Fibroblast of lung (primary cell): ENCODE measurements around the gene MINPP1.

Experiments used
- CTCF ChIP-seq, 2 donors: IDR thresholded peaks in 1 of 2; conservative IDR thresholded peaks in 1 of 2; 1 replicate in 1 of 2; 2 replicates in 1 of 2; pipeline ENCODE4 v1.5.1; 2011 to 2012; ENCODE audit warnings: low read length in 2 of 2, control low read depth in 1 of 2, inconsistent platforms in 1 of 2, low read depth in 1 of 2, mild to moderate bottlenecking in 1 of 2
- EZH2 ChIP-seq: IDR thresholded peaks from 2 replicates; pipeline ENCODE4 v1.5.1; 2012; ENCODE audit warnings: low read length, control low read depth, mild to moderate bottlenecking; ENCODE audit errors: missing control alignments

DNA sequence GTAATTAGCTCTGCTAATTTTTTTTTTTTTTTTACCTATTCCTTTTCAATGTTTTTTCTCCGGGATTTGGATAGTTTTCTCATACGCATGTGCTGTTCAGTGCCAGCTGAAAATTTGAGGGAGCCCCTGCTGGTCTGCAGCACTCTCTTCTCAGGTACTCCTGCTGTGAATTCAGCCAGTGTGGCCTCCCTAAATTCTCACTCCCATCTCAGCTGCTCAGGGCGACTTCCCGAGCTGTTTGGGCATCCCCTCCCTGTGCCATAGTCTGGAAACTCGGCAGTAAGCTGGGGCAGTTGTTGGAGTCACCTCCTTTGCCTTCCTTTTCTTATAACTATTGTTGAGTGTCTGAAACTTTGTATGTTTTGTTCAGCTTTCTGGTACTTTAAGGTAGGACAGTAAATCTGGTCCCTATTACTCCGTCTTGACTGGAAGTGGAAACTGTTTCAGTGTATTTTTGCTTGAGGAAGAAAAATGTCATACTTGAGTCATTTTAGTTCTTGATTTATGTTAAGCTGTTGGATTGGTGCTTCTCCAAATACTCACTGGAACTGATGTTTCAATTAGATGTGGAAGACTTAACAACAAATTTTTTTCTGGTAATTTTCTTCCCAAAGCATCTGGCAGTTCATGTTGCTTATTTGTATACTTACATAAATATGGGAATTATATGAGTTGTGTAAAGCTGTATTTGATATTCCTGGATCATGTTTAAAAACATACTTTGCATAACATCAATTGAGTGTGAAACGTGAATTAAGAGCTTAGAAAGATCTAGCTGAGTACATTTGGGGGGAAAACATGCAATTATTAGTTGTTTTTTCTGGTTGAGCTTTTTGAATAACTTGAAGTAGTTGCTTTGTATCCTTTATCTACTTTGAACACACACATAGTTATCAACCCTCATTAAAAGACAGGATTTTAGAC, 33.7 kb downstream of the MINPP1 start:
- TF ChIP-seq CTCF (conservative IDR thresholded peaks at IDR 0.05 in 1 of 2, IDR thresholded peaks at IDR 0.05 in 1 of 2; ENCODE audit: low read depth in 1 of 2, low read length in 2 of 2), result no peak
- no peak for TF ChIP-seq EZH2
